B cell (primary cell): ENCODE data around the gene CFAP221. TPM values are rescaled to one million over a fixed set of nuclear protein-coding genes. Genes with fewer than 3 reads are reported as not detected.

ENCODE experiments used
- ATAC-seq: fragments of 200-7000 bp; cut with Tn5 transposase; one replicate; pipeline ENCODE4 v1.10.0; 2021; ENCODE audit warnings: low read depth, mild to moderate bottlenecking, moderate number of reproducible peaks, moderate library complexity
- CTCF ChIA-PET: fragments of 350-600 bp; sonication (Branson Sonifier 250); formaldehyde crosslinking; loops from one replicate; lab custom pipeline; 2021; ENCODE audit warnings: antibody characterized with exemption, inconsistent platforms; lab: Charles Lee
- POLR2A ChIA-PET: fragments of 350-600 bp; sonication (Branson Sonifier 250); formaldehyde crosslinking; loops from one replicate; lab custom pipeline; 2021; ENCODE audit warnings: antibody characterized with exemption; lab: Charles Lee
- DNase-seq: peaks from one replicate; pipeline ENCODE4 v3.0.0; 2013
- H2AFZ ChIP-seq: 2 replicates; pipeline ENCODE4 v1.6.1; 2012; ENCODE audit warnings: mild to moderate bottlenecking, low read depth, low read length; ENCODE audit not compliant: insufficient read depth, poor library complexity, severe bottlenecking
- H3K27ac ChIP-seq, 2 donors: 1 replicate in 1 of 2; 2 replicates in 1 of 2; pipeline ENCODE4 v1.5.1; 2012 to 2013; ENCODE audit warnings: low read length in 2 of 2, mild to moderate bottlenecking in 2 of 2, moderate library complexity in 1 of 2
- H3K27me3 ChIP-seq, 4 experiments: fragments of 200-600 bp in 1 of 4; sonication (generic) in 1 of 4; replicated peaks in 1 of 4; 1 replicate in 2 of 4; 2 replicates in 2 of 4; pipeline versions ENCODE4 v1.6.1 to v1.7.0; 2013 to 2016; ENCODE audit warnings: low read length in 3 of 4, mild to moderate bottlenecking in 2 of 4, mixed read lengths in 1 of 4, moderate library complexity in 1 of 4; ENCODE audit not compliant: insufficient read depth in 4 of 4, control insufficient read depth in 3 of 4; ENCODE audit errors: control extremely low read depth in 1 of 4
- H3K36me3 ChIP-seq, 2 experiments: replicated peaks in 1 of 2; 1 replicate in 1 of 2; 2 replicates in 1 of 2; pipeline versions ENCODE4 v1.6.1 to v1.7.1; 2013; ENCODE audit warnings: low read length in 1 of 2; ENCODE audit not compliant: insufficient read depth in 2 of 2, control insufficient read depth in 1 of 2; ENCODE audit errors: control extremely low read depth in 1 of 2, extremely low read depth in 1 of 2
- H3K4me1 ChIP-seq, 2 donors: fragments of 200-600 bp in 1 of 2; sonication (generic) in 1 of 2; 1 replicate in 1 of 2; 2 replicates in 1 of 2; pipeline versions ENCODE4 v1.5.1 to v1.6.1; 2013 to 2017; ENCODE audit warnings: low read length in 2 of 2; ENCODE audit not compliant: control insufficient read depth in 2 of 2, insufficient read depth in 2 of 2
- H3K4me2 ChIP-seq: replicated peaks from 2 replicates; pipeline ENCODE3; 2012; ENCODE audit warnings: mild to moderate bottlenecking, low read depth, low read length; ENCODE audit not compliant: poor library complexity, severe bottlenecking
- H3K4me3 ChIP-seq, 5 experiments: fragments of 200-600 bp in 1 of 5; sonication (generic) in 1 of 5; 1 replicate in 3 of 5; 2 replicates in 2 of 5; pipeline versions ENCODE4 v1.5.1 to v1.7.0; 2011 to 2016; ENCODE audit warnings: low read length in 4 of 5, mild to moderate bottlenecking in 4 of 5, low read depth in 2 of 5, control low read depth in 1 of 5, moderate library complexity in 1 of 5; ENCODE audit not compliant: insufficient read depth in 1 of 5; ENCODE audit errors: control extremely low read depth in 1 of 5, extremely low read depth in 1 of 5
- H3K79me2 ChIP-seq: fragments of 200-600 bp; sonication (generic); one replicate; pipeline ENCODE4 v1.6.0; 2016; ENCODE audit warnings: low read length; ENCODE audit not compliant: control insufficient read depth, insufficient read depth
- H3K9ac ChIP-seq: fragments of 200-600 bp; sonication (generic); 2 replicates; pipeline ENCODE4 v1.6.1; 2017; ENCODE audit warnings: mild to moderate bottlenecking, low read length, moderate library complexity
- H3K9me3 ChIP-seq, 3 donors: one replicate each; pipeline versions ENCODE4 v1.6.1 to v1.7.1; 2013; ENCODE audit warnings: low read length in 2 of 3; ENCODE audit not compliant: control insufficient read depth in 2 of 3, insufficient read depth in 1 of 3; ENCODE audit errors: control extremely low read depth in 1 of 3
- H4K20me1 ChIP-seq: 2 replicates; pipeline ENCODE4 v1.6.0; 2012; ENCODE audit warnings: mild to moderate bottlenecking, low read length; ENCODE audit not compliant: insufficient read depth, control insufficient read depth, poor library complexity, severe bottlenecking
- H3K27ac Mint-ChIP-seq: one replicate; pipeline ENCODE4 v1.8.0; 2021; ENCODE audit warnings: mixed read lengths
- H3K27me3 Mint-ChIP-seq: one replicate; pipeline ENCODE4 v1.8.0; 2021; ENCODE audit warnings: mixed read lengths
- H3K4me1 Mint-ChIP-seq: one replicate; pipeline ENCODE4 v1.8.0; 2021; ENCODE audit warnings: mixed read lengths
- H3K4me3 Mint-ChIP-seq: one replicate; pipeline ENCODE4 v1.8.0; 2021; ENCODE audit warnings: mixed read lengths
- H3K9me3 Mint-ChIP-seq: one replicate; pipeline ENCODE4 v1.8.0; 2022; ENCODE audit warnings: mixed read lengths; ENCODE audit not compliant: insufficient read depth
- CTCF ChIP-seq: fragments of 200-600 bp; IDR thresholded peaks from one replicate; pipeline ENCODE4 v1.8.0; 2022; ENCODE audit warnings: antibody characterized with exemption, mild to moderate bottlenecking
- EZH2 ChIP-seq: IDR thresholded peaks from 2 replicates; pipeline ENCODE4 v1.6.1; 2012; ENCODE audit warnings: borderline replicate concordance, low read depth, mild to moderate bottlenecking, moderate library complexity, low read length; ENCODE audit not compliant: insufficient read depth, poor library complexity, severe bottlenecking
- WGBS: methylation state at CpG from one replicate; pipeline ENCODE4 v1.1.5; 2013; ENCODE audit warnings: missing lambda C conversion rate; ENCODE audit not compliant: insufficient coverage; 5-methylcytosine and 5-hydroxymethylcytosine counted together
- intact Hi-C: fragments of 100-400 bp; cut with micrococcal nuclease; formaldehyde crosslinking; loops from one replicate; pipeline ENCODE4 v1.10.0; 2022
- polyA plus RNA-seq: library from polyadenylated mRNA; depleted of rRNA; stranded (reverse); fragments of >200 nt; gene quantifications from 2 replicates; pipeline ENCODE4 v1.2.3, GENCODE V29; 2012
- total RNA-seq, 2 donors: library from RNA; stranded (reverse); fragments of 120-200 nt in 1 of 2; gene quantifications; 1 replicate in 1 of 2; 2 replicates in 1 of 2; pipeline versions ENCODE4 v1.2.3 to v1.2.4, GENCODE V29; 2013 to 2022

CFAP221 gene
- total and polyA plus RNA-seq, 2 donors (not counting 1 experiment from before 2014, with no cell fraction given) = not detected

- Mint-ChIP-seq H3K27ac (no peak overlapping the region), H3K4me1 (no peaks in the 10 kb centered on the region), H3K9me3 (no peaks in the 10 kb centered on the region), H3K27me3 (peaks cover 7% of the 10 kb centered on the region), H3K4me3 (no peak overlapping the region)
- Histone ChIP-seq H3K27ac (no peak overlapping the region), H3K27me3 (peaks cover 0 to 16% (median 6%) of the 10 kb centered on the region in 4 experiments), H3K4me1 (no peaks in the 10 kb centered on the region), H3K9me3 (peaks cover 0 to 3% (median 0%) of the 10 kb centered on the region in 3 donors), H3K4me2 (no peak overlapping the region), H4K20me1 (no peaks in the 10 kb centered on the region), H2AFZ (no peak overlapping the region), H3K36me3 (peaks cover 0 to 10% of the 10 kb centered on the region in 2 experiments), H3K79me2 (no peaks in the 10 kb centered on the region), H3K4me3 (no peak overlapping the region), H3K9ac (no peak overlapping the region)
- intact Hi-C loops = no loop called here
- ChIA-PET CTCF (interaction anchor here (1.1 to 1.8 kb wide), 2 partner anchors 10 to 14 kb away, joined by 4 to 7 read pairs; partner anchors contain the start of gene TMEM177), POLR2A (no interaction called here)
- no peak for TF ChIP-seq EZH2
- TF ChIP-seq CTCF = no peak
- DNase-seq = no peak
- 89% methylated on average over 7 of the region's 7 CpGs for WGBS
- no peak for ATAC-seq
Measured at GRCh38 chr2:119692954-119693353, 148.7 kb downstream of the CFAP221 start.

GRCh38 chr2:119693567-119693966 is 149.3 kb downstream of the CFAP221 start:
- no peak overlapping the region for H3K27ac ChIP-seq
- peaks cover 0 to 3% (median 0%) of the 10 kb centered on the region in 3 donors for H3K9me3 ChIP-seq
- WGBS = 92% methylated on average over 3 of the region's 3 CpGs
- Mint-ChIP-seq H3K27me3 (peaks cover 7% of the 10 kb centered on the region), H3K4me3 (no peak overlapping the region), H3K4me1 (no peaks in the 10 kb centered on the region), H3K9me3 (no peaks in the 10 kb centered on the region), H3K27ac (no peak overlapping the region)
- DNase-seq (no peak), ATAC-seq (no peak)
- no peaks in the 10 kb centered on the region for H4K20me1 ChIP-seq
- no peak overlapping the region for H2AFZ ChIP-seq
- no peak for TF ChIP-seq EZH2
- no peak for TF ChIP-seq CTCF
- H3K27me3 ChIP-seq = peaks cover 0 to 16% (median 6%) of the 10 kb centered on the region in 4 experiments
- no peaks in the 10 kb centered on the region for H3K4me1 ChIP-seq
- H3K9ac ChIP-seq = no peak overlapping the region
- no peak overlapping the region for H3K4me2 ChIP-seq
- H3K79me2 ChIP-seq = no peaks in the 10 kb centered on the region
- ChIA-PET POLR2A (no interaction called here), CTCF (interaction anchor here (1.8 kb wide), 1 partner anchor 10 kb away, joined by 7 read pairs; no protein-coding TSS in a partner anchor)
- peaks cover 0 to 6% of the 10 kb centered on the region in 2 experiments for H3K36me3 ChIP-seq
- H3K4me3 ChIP-seq = no peak overlapping the region
- intact Hi-C loops = no loop called here
